HEK293 (cell line): ENCODE results near the gene DBH.

ENCODE experiments used
- CTCF ChIA-PET: fragments of 350-600 bp; formaldehyde crosslinking; extraction: SDS; loops from one replicate; lab custom pipeline; 2021; ENCODE audit warnings: antibody characterized with exemption; lab: Yijun Ruan, JAX
- POLR2A ChIA-PET: fragments of 300-600 bp; formaldehyde crosslinking; extraction: SDS; loops from one replicate; lab custom pipeline; 2020; ENCODE audit warnings: antibody characterized with exemption, inconsistent platforms; lab: Yijun Ruan, JAX
- H3K27ac ChIP-seq: fragments of 200-500 bp; sonication (Bioruptor generic); 2 replicates; pipeline ENCODE4 v1.5.1; 2014; ENCODE audit warnings: low read depth, low read length, control low read depth, inconsistent platforms; ENCODE audit errors: extremely low read depth
- H3K36me3 ChIP-seq, 2 experiments: fragments of 200-500 bp in 1 of 2; sonication (Bioruptor generic) in 1 of 2; 1 replicate in 1 of 2; 2 replicates in 1 of 2; pipeline ENCODE4 v1.5.1; 2014 to 2017; ENCODE audit warnings: inconsistent platforms in 2 of 2, low read length in 2 of 2; ENCODE audit not compliant: control insufficient read depth in 2 of 2, insufficient read depth in 1 of 2
- H3K4me1 ChIP-seq: fragments of 200-500 bp; sonication (Bioruptor generic); 2 replicates; pipeline ENCODE4 v1.5.1; 2014; ENCODE audit warnings: mild to moderate bottlenecking, low read length, inconsistent platforms; ENCODE audit not compliant: control insufficient read depth, insufficient read depth
- H3K4me3 ChIP-seq: 2 replicates; pipeline ENCODE4 v1.5.1; 2011; ENCODE audit warnings: low read depth, mild to moderate bottlenecking, control low read depth, low read length, moderate library complexity
- H3K9me3 ChIP-seq: fragments of 200-500 bp; sonication (Bioruptor generic); 2 replicates; pipeline ENCODE4 v1.5.1; 2014; ENCODE audit warnings: low read depth, low read length, inconsistent platforms; ENCODE audit not compliant: control insufficient read depth, insufficient read depth
- EGR2 ChIP-seq: fragments of 450-650 bp; formaldehyde crosslinking; IDR thresholded peaks from 2 replicates; pipeline ENCODE4 v1.5.1; 2016; ENCODE audit warnings: low read depth, missing biosample characterization, missing genetic modification characterization
- PRDM10 ChIP-seq: fragments of 450-650 bp; formaldehyde crosslinking; IDR thresholded peaks from 2 replicates; pipeline ENCODE4 v1.5.1; 2016; ENCODE audit warnings: missing biosample characterization, missing genetic modification characterization
- SCRT2 ChIP-seq: fragments of 450-650 bp; formaldehyde crosslinking; IDR thresholded peaks from 2 replicates; pipeline ENCODE4 v1.5.1; 2016; ENCODE audit warnings: missing biosample characterization, missing genetic modification characterization
- ZBTB7A ChIP-seq: fragments of 450-650 bp; formaldehyde crosslinking; IDR thresholded peaks from 2 replicates; pipeline ENCODE4 v1.5.1; 2016; ENCODE audit warnings: low read depth, missing biosample characterization, missing genetic modification characterization
- ZFP69B ChIP-seq: fragments of 450-650 bp; formaldehyde crosslinking; IDR thresholded peaks from 2 replicates; pipeline ENCODE4 v1.5.1; 2016; ENCODE audit warnings: missing biosample characterization, missing genetic modification characterization
- ZNF140 ChIP-seq: fragments of 450-650 bp; formaldehyde crosslinking; IDR thresholded peaks from 2 replicates; pipeline ENCODE4 v1.5.1; 2016; ENCODE audit warnings: missing biosample characterization, missing genetic modification characterization
- ZNF19 ChIP-seq: fragments of 450-650 bp; formaldehyde crosslinking; IDR thresholded peaks from 2 replicates; pipeline ENCODE4; 2016; ENCODE audit warnings: missing biosample characterization, missing genetic modification characterization, low read depth
- ZNF202 ChIP-seq: fragments of 450-650 bp; formaldehyde crosslinking; IDR thresholded peaks from 2 replicates; pipeline ENCODE4 v1.5.1; 2016; ENCODE audit warnings: missing biosample characterization, missing genetic modification characterization, borderline replicate concordance
- ZNF311 ChIP-seq: fragments of 450-650 bp; formaldehyde crosslinking; IDR thresholded peaks from 2 replicates; pipeline ENCODE4 v1.5.1; 2017; ENCODE audit warnings: missing biosample characterization, missing genetic modification characterization, borderline replicate concordance
- ZNF423 ChIP-seq: fragments of 450-650 bp; formaldehyde crosslinking; IDR thresholded peaks from 2 replicates; pipeline ENCODE4 v1.5.1; 2016; ENCODE audit warnings: missing biosample characterization, missing genetic modification characterization
- ZNF529 ChIP-seq: fragments of 450-650 bp; formaldehyde crosslinking; IDR thresholded peaks from 2 replicates; pipeline ENCODE4 v1.5.1; 2017; ENCODE audit warnings: missing genetic modification characterization, missing biosample characterization; ENCODE audit not compliant: insufficient replicate concordance
- ZNF670 ChIP-seq: fragments of 450-650 bp; formaldehyde crosslinking; IDR thresholded peaks from 2 replicates; pipeline ENCODE4 v1.5.1; 2016; ENCODE audit warnings: missing biosample characterization, missing genetic modification characterization, low read depth
- ZNF791 ChIP-seq: fragments of 450-650 bp; formaldehyde crosslinking; IDR thresholded peaks from 2 replicates; pipeline ENCODE4 v1.5.1; 2016; ENCODE audit warnings: missing biosample characterization, missing genetic modification characterization
- ZSCAN18 ChIP-seq: fragments of 450-650 bp; formaldehyde crosslinking; IDR thresholded peaks from 2 replicates; pipeline ENCODE4 v1.5.1; 2016; ENCODE audit warnings: missing biosample characterization, missing genetic modification characterization

Gene DBH

GRCh38 chr9:133645021-133645765 is 9.0 kb downstream of the DBH start (continued):
- TF ChIP-seq ZNF311 (no peak), ZNF140 (tag by site-specific recombination) (no peak), ZBTB7A (tag by site-specific recombination) (no peak), ZNF529 (tag by site-specific recombination) (no peak)
- TF ChIP-seq, all 188 proteins: peak for 7

GRCh38 chr9:133647148-133647547 is 11.0 kb downstream of the DBH start:
- H3K4me1 ChIP-seq = no peaks in the 10 kb centered on the region
- no peak overlapping the region for H3K4me3 ChIP-seq
- H3K9me3 ChIP-seq = no peaks in the 10 kb centered on the region
- ChIA-PET POLR2A (interaction anchor here (0.7 kb wide), 1 partner anchor 75 kb away, joined by 3 read pairs; no protein-coding TSS in a partner anchor), CTCF (interaction anchor here (1.3 kb wide), 1 partner anchor 11 kb away, joined by 3 read pairs; the partner anchor contains the start of gene DBH)
- no peaks in the 10 kb centered on the region for H3K36me3 ChIP-seq
- no peak for TF ChIP-seq ZNF791
- TF ChIP-seq ZNF19 (tag by site-specific recombination) = no peak
- TF ChIP-seq ZNF670 (tag by site-specific recombination) = no peak
- no peak for TF ChIP-seq ZNF423 (tag by site-specific recombination)
- no peak for TF ChIP-seq PRDM10 (tag by site-specific recombination)
- no peak for TF ChIP-seq ZNF202 (tag by site-specific recombination)
- TF ChIP-seq SCRT2 (tag by site-specific recombination) = no peak
- no peak for TF ChIP-seq ZFP69B (tag by site-specific recombination)
- H3K27ac ChIP-seq = no peak overlapping the region

GRCh38 chr9:133647765-133648469 is 11.8 kb downstream of the DBH start:
- Histone ChIP-seq H3K4me1 (no peaks in the 10 kb centered on the region), H3K36me3 (no peaks in the 10 kb centered on the region), H3K9me3 (no peaks in the 10 kb centered on the region), H3K4me3 (no peak overlapping the region), H3K27ac (no peak overlapping the region)
- ChIA-PET POLR2A (interaction anchor here (0.7 kb wide), 1 partner anchor 75 kb away, joined by 3 read pairs; no protein-coding TSS in a partner anchor), CTCF (interaction anchor here (1.3 kb wide), 1 partner anchor 12 kb away, joined by 3 read pairs; the partner anchor contains the start of gene DBH)
- TF ChIP-seq ZSCAN18 (tag by site-specific recombination) (no peak), EGR2 (peak; percentile 35; the same call in 1 of the 2 replicates)
